ENCODE results near the gene THSD1.
"Not testable (repeated sequence)": the region's sequence is repeated elsewhere in the genome, so short reads cannot be mapped to it uniquely, and the experiment has no call there.

The THSD1 gene

GRCh38 chr13:52359534-52359933 lies 46.4 kb downstream of the THSD1 start:
- Mint-ChIP-seq H3K9me3 (no peaks in the 10 kb centered on the region), H3K4me3 (no peak overlapping the region), H3K36me3 (ENCODE audit: low read depth) (no peaks in the 10 kb centered on the region), H3K27ac (no peak overlapping the region), H3K27me3 (no peaks in the 10 kb centered on the region), H3K4me1 (ENCODE audit: low read depth) (no peaks in the 10 kb centered on the region)
- intact Hi-C loops (cut with micrococcal nuclease), result no loop called here

GRCh38 chr13:52356327-52356726 lies 49.6 kb downstream of the THSD1 start:
- Mint-ChIP-seq H3K27me3 (no peaks in the 10 kb centered on the region), H3K27ac (no peak overlapping the region), H3K4me1 (ENCODE audit: low read depth) (no peaks in the 10 kb centered on the region), H3K36me3 (ENCODE audit: low read depth) (no peaks in the 10 kb centered on the region), H3K9me3 (peaks cover 6% of the 10 kb centered on the region), H3K4me3 (no peak overlapping the region)
- intact Hi-C loops (cut with micrococcal nuclease), result no loop called here

GRCh38 chr13:52353193-52353592 lies 52.8 kb downstream of the THSD1 start:
- Mint-ChIP-seq H3K27ac (no peak overlapping the region), H3K36me3 (ENCODE audit: low read depth) (no peaks in the 10 kb centered on the region), H3K4me1 (ENCODE audit: low read depth) (no peaks in the 10 kb centered on the region), H3K27me3 (no peaks in the 10 kb centered on the region), H3K4me3 (no peak overlapping the region), H3K9me3 (peaks cover 9% of the 10 kb centered on the region)
- intact Hi-C loops (cut with micrococcal nuclease), result no loop called here

GRCh38 chr13:52348983-52349780 lies 56.8 kb downstream of the THSD1 start:
- H3K27ac Mint-ChIP-seq, result no peak overlapping the region
- H3K4me3 Mint-ChIP-seq, result no peak overlapping the region
- H3K36me3 Mint-ChIP-seq (ENCODE audit: low read depth), result no peaks in the 10 kb centered on the region
- H3K4me1 Mint-ChIP-seq (ENCODE audit: low read depth), result no peaks in the 10 kb centered on the region
- H3K27me3 Mint-ChIP-seq, result peaks cover 2% of the 10 kb centered on the region
- intact Hi-C loops (cut with micrococcal nuclease), result loop anchor here (5.0 kb wide), 1 partner anchor 103 kb away; the partner anchor contains the start of gene VPS36
- peaks cover 9% of the 10 kb centered on the region for H3K9me3 Mint-ChIP-seq

GRCh38 chr13:52348071-52348470 lies 57.9 kb downstream of the THSD1 start:
- Mint-ChIP-seq H3K27me3 (peaks cover 2% of the 10 kb centered on the region), H3K4me3 (no peak overlapping the region), H3K4me1 (ENCODE audit: low read depth) (no peaks in the 10 kb centered on the region), H3K9me3 (peaks cover 9% of the 10 kb centered on the region), H3K36me3 (ENCODE audit: low read depth) (no peaks in the 10 kb centered on the region), H3K27ac (no peak overlapping the region)
- intact Hi-C loops (cut with micrococcal nuclease), result loop anchor here (5.0 kb wide), 1 partner anchor 104 kb away; the partner anchor contains the start of gene VPS36

- Mint-ChIP-seq H3K9me3 (no peaks in the 10 kb centered on the region), H3K27me3 (peaks cover 4% of the 10 kb centered on the region), H3K27ac (no peak overlapping the region), H3K4me1 (ENCODE audit: low read depth) (no peaks in the 10 kb centered on the region), H3K4me3 (no peak overlapping the region), H3K36me3 (ENCODE audit: low read depth) (no peaks in the 10 kb centered on the region)
- intact Hi-C loops (cut with micrococcal nuclease), result loop anchor here (5.0 kb wide), 1 partner anchor 107 kb away; the partner anchor contains the start of gene VPS36
These were observed 60.2 kb downstream of the THSD1 start for GRCh38 chr13:52345631-52346251.

GRCh38 chr13:52345048-52345447 lies 60.9 kb downstream of the THSD1 start:
- H3K9me3 Mint-ChIP-seq, result no peaks in the 10 kb centered on the region
- no peaks in the 10 kb centered on the region for H3K36me3 Mint-ChIP-seq (ENCODE audit: low read depth)
- no peak overlapping the region for H3K27ac Mint-ChIP-seq
- peaks cover 4% of the 10 kb centered on the region for H3K27me3 Mint-ChIP-seq
- H3K4me3 Mint-ChIP-seq, result no peak overlapping the region
- no peaks in the 10 kb centered on the region for H3K4me1 Mint-ChIP-seq (ENCODE audit: low read depth)
- intact Hi-C loops (cut with micrococcal nuclease), result loop anchor here (5.0 kb wide), 1 partner anchor 107 kb away; the partner anchor contains the start of gene VPS36

- no peak overlapping the region for H3K4me3 Mint-ChIP-seq
- H3K36me3 Mint-ChIP-seq (ENCODE audit: low read depth), result no peaks in the 10 kb centered on the region
- no peaks in the 10 kb centered on the region for H3K4me1 Mint-ChIP-seq (ENCODE audit: low read depth)
- H3K9me3 Mint-ChIP-seq, result no peaks in the 10 kb centered on the region
- no peak overlapping the region for H3K27ac Mint-ChIP-seq
- intact Hi-C loops (cut with micrococcal nuclease), result no loop called here
- H3K27me3 Mint-ChIP-seq, result peaks cover 4% of the 10 kb centered on the region
These were observed 61.9 kb downstream of the THSD1 start for GRCh38 chr13:52344108-52344507.

- H3K4me3 Mint-ChIP-seq; H3K4me1 Mint-ChIP-seq (ENCODE audit: low read depth); H3K27me3 Mint-ChIP-seq; H3K36me3 Mint-ChIP-seq (ENCODE audit: low read depth); H3K9me3 Mint-ChIP-seq; H3K27ac Mint-ChIP-seq; intact Hi-C loops (cut with micrococcal nuclease): not testable (repeated sequence)
These were observed 63.8 kb downstream of the THSD1 start for GRCh38 chr13:52342203-52342602.

- H3K9me3 Mint-ChIP-seq; H3K4me3 Mint-ChIP-seq; H3K27me3 Mint-ChIP-seq; H3K27ac Mint-ChIP-seq; H3K36me3 Mint-ChIP-seq (ENCODE audit: low read depth); intact Hi-C loops (cut with micrococcal nuclease); H3K4me1 Mint-ChIP-seq (ENCODE audit: low read depth): not testable (repeated sequence)
These were observed 68.0 kb downstream of the THSD1 start for GRCh38 chr13:52337828-52338455.

GRCh38 chr13:52334107-52334506 lies 71.9 kb downstream of the THSD1 start:
- H3K9me3 Mint-ChIP-seq; H3K36me3 Mint-ChIP-seq (ENCODE audit: low read depth); H3K27me3 Mint-ChIP-seq; H3K4me3 Mint-ChIP-seq; H3K27ac Mint-ChIP-seq; intact Hi-C loops (cut with micrococcal nuclease); H3K4me1 Mint-ChIP-seq (ENCODE audit: low read depth): not testable (repeated sequence)

- H3K9me3 Mint-ChIP-seq; H3K4me3 Mint-ChIP-seq; H3K27ac Mint-ChIP-seq; H3K36me3 Mint-ChIP-seq (ENCODE audit: low read depth); intact Hi-C loops (cut with micrococcal nuclease); H3K4me1 Mint-ChIP-seq (ENCODE audit: low read depth); H3K27me3 Mint-ChIP-seq: not testable (repeated sequence)
These were observed 74.1 kb downstream of the THSD1 start for GRCh38 chr13:52331844-52332243.
